Fibroblast of mammary gland (primary cell): ENCODE data around the gene GBX2.

Experiments
- DNase-seq: peaks from one replicate; pipeline ENCODE4 v3.0.0-alpha.2; 2010; ENCODE audit warnings: low read depth
- H3K4me3 ChIP-seq: 2 replicates; pipeline ENCODE4 v1.5.1; 2011; ENCODE audit warnings: low read depth, mild to moderate bottlenecking, low read length, moderate library complexity; ENCODE audit not compliant: control insufficient read depth
- TF ChIP-seq, protein P1 (sequence below): conservative IDR thresholded peaks from 2 replicates; pipeline ENCODE4 v1.5.1; 2011; ENCODE audit warnings: low read depth, low read length, inconsistent platforms; ENCODE audit not compliant: control insufficient read depth, insufficient read depth

The GBX2 gene

DNA sequence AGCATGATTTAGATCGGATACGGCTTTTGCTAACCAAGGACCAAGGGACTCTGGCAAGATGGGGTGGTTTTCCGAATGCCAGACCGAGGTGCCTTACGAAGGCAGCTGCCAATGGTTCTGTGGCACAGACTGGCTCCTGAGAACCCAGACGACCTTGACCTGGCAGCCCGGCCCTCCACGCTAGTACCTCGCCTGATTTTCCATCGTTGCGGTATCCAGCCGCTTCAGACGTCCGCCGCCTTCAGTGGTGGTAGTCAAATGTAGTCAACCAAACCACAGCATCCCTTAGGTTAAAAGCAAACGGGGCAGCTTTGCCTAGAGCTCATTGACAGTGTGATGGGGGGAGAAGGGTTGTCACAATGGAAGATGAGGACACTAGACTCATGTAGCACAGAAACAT lies 42.6 kb downstream of the GBX2 start:
- no peak overlapping the region for H3K4me3 ChIP-seq
- TF ChIP-seq, protein P1, sequence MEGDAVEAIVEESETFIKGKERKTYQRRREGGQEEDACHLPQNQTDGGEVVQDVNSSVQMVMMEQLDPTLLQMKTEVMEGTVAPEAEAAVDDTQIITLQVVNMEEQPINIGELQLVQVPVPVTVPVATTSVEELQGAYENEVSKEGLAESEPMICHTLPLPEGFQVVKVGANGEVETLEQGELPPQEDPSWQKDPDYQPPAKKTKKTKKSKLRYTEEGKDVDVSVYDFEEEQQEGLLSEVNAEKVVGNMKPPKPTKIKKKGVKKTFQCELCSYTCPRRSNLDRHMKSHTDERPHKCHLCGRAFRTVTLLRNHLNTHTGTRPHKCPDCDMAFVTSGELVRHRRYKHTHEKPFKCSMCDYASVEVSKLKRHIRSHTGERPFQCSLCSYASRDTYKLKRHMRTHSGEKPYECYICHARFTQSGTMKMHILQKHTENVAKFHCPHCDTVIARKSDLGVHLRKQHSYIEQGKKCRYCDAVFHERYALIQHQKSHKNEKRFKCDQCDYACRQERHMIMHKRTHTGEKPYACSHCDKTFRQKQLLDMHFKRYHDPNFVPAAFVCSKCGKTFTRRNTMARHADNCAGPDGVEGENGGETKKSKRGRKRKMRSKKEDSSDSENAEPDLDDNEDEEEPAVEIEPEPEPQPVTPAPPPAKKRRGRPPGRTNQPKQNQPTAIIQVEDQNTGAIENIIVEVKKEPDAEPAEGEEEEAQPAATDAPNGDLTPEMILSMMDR, result no peak
- no peak for DNase-seq

GRCh38 chr2:236124182-236124893 lies 43.8 kb downstream of the GBX2 start:
- TF ChIP-seq, protein P1, result no peak
- no peak for DNase-seq
- H3K4me3 ChIP-seq, result no peak overlapping the region

GRCh38 chr2:236123716-236124115 lies 44.5 kb downstream of the GBX2 start:
- no peak overlapping the region for H3K4me3 ChIP-seq
- no peak for DNase-seq
- TF ChIP-seq, protein P1, result no peak

DNA sequence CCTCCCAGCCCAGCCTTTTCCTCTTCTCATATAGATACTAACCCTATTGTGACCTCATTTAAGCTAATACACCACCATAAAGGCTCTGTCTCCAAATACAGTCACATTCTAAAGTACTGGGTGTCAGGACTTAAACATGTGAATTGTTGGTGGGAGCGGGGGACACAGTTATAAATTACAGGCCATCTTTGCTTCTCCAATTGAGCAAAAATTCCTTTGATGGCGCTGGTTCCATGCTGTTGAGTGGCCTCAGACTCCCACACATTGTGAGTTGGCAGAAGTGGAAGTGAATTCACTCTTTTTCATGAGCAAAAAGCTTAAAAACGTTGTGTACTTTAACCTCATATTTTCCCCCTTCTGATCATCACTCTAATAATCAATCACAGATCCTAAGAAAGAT lies 46.0 kb downstream of the GBX2 start:
- TF ChIP-seq, protein P1, result no peak
- DNase-seq, result no peak
- H3K4me3 ChIP-seq, result no peak overlapping the region

- H3K4me3 ChIP-seq, result no peak overlapping the region
- peak; percentile 25 for DNase-seq
- TF ChIP-seq, protein P1, result no peak
These were observed 46.6 kb downstream of the GBX2 start for GRCh38 chr2:236121546-236121945.

DNA sequence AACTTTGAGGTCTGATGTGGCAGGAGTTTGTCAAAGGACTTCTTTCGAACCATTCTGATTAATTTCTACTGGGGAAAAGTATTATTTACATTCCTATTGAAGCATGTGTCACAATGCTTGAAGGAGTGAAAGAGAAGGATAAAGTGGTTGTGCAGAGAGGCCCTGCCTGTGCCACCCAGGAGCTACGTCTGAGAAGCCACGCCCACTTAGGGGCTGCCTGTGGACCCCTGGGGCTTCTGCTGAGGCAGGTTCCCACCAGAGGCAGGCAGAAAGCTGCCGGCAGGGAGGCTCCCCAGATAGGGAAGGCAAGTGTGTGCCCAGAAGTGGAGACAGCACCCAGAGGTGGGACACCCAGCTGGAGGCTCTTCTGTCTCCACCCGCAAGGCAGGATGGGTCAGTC lies 47.4 kb downstream of the GBX2 start:
- H3K4me3 ChIP-seq, result no peak overlapping the region
- no peak for DNase-seq
- TF ChIP-seq, protein P1, result no peak
